Cardiac muscle cell (in vitro differentiated cells and primary cell): Measurements from ENCODE around the gene TRIO. TPM values are rescaled to one million over a fixed set of nuclear protein-coding genes. Genes with fewer than 3 reads are reported as not detected.

Experiments
- DNase-seq, 2 donors: peaks; one replicate each; pipeline versions ENCODE4 v3.0.0 to v3.0.0-alpha.2; 2010 to 2017; ENCODE audit warnings: low read depth in 1 of 2, low spot score in 1 of 2
- H3K27ac ChIP-seq: fragments of 200-600 bp; sonication (generic); 2 replicates; pipeline ENCODE4 v1.5.1; 2016
- H3K27me3 ChIP-seq: fragments of 200-600 bp; sonication (generic); 2 replicates; pipeline ENCODE4 v1.6.0; 2016; ENCODE audit warnings: control low read depth
- H3K36me3 ChIP-seq: fragments of 200-600 bp; sonication (generic); 2 replicates; pipeline ENCODE4 v1.5.1; 2016; ENCODE audit warnings: control low read depth
- H3K4me1 ChIP-seq: fragments of 200-600 bp; sonication (generic); 2 replicates; pipeline ENCODE4 v1.8.1; 2017; ENCODE audit warnings: low read depth, mild to moderate bottlenecking, mixed run types
- H3K4me3 ChIP-seq: fragments of 200-600 bp; sonication (generic); 2 replicates; pipeline ENCODE4 v1.5.1; 2016; ENCODE audit warnings: mild to moderate bottlenecking
- H3K9me3 ChIP-seq: fragments of 200-600 bp; sonication (generic); 2 replicates; pipeline ENCODE4 v1.5.1; 2017; ENCODE audit warnings: low read depth, mild to moderate bottlenecking, control low read depth
- polyA plus RNA-seq: library from polyadenylated mRNA; unstranded; fragments of >200 nt; fragmentation: Nextera tagmentation; extraction: Ambion mirVana; gene quantifications from 2 replicates; pipeline ENCODE4 v1.2.1, GENCODE V29; 2016
- total RNA-seq: library from RNA; depleted of rRNA; stranded (reverse); fragments of >200 nt; gene quantifications from 2 replicates; pipeline ENCODE4 v1.2.3, GENCODE V29; 2016
- TF ChIP-seq, protein P1 (sequence below): IDR thresholded peaks from 2 replicates; pipeline ENCODE4 v1.5.1; 2012; ENCODE audit warnings: low read depth, mild to moderate bottlenecking, low read length

Gene TRIO
- total and polyA plus RNA-seq, 2 experiments from 2014 or later = 15.5 to 104 TPM

DNA sequence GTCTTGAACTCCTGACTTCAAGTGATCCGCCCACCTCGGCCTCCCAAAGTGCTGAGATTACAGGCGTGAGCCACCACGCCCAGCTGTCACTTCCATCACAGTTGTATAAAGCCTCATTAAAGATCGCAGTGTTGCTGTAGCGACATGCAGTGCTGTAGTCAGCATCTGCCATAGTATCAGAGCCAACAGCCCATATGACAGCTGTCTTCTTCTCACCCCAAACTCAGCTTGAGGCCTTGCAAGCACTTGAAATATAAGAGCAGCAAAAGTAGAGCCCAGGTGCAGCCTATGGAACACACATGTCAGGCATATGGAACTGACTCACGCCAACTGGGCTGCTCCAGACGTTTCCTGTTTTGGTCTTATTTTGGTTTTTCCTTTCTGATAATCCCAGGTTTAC, 167.8 kb downstream of the TRIO start:
- H3K36me3 ChIP-seq = no peaks in the 10 kb centered on the region

DNA sequence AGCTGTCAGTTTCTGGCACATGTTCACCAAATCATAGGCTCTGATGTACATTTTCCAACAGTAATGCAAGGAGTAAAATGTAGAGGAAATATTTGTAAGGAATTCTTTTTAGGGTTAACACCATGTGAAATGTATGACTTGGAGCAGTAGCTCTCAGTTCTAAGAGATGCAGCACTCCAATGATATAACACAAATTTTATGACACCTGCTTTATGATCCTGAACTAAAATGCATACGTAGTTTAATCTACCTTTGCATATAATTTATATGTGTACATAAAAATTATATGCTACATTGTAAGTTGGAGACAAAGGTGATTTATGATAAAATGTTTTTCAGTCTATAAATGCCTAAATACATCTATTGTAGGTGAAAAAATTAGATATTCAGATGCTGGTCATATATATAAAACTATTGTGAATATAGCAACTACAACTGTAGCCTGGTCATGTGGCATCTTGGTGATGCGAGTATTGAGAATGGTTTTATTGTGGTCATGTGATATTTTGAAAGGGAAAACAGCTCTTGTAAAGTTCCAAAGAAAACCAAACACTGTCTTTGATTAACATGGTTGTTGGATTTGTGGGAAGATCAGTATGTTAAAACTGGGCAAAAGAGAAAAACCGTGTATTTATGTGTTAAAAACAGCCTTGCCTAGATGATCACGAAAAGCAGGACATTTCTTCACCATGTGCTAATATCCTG, 171.0 kb downstream of the TRIO start:
- no peak for DNase-seq
- Histone ChIP-seq H3K27ac (no peak overlapping the region), H3K4me3 (no peak overlapping the region), H3K27me3 (no peaks in the 10 kb centered on the region), H3K36me3 (peaks cover 21% of the 10 kb centered on the region), H3K4me1 (peaks cover 18% of the 10 kb centered on the region), H3K9me3 (no peaks in the 10 kb centered on the region)
- TF ChIP-seq, protein P1, sequence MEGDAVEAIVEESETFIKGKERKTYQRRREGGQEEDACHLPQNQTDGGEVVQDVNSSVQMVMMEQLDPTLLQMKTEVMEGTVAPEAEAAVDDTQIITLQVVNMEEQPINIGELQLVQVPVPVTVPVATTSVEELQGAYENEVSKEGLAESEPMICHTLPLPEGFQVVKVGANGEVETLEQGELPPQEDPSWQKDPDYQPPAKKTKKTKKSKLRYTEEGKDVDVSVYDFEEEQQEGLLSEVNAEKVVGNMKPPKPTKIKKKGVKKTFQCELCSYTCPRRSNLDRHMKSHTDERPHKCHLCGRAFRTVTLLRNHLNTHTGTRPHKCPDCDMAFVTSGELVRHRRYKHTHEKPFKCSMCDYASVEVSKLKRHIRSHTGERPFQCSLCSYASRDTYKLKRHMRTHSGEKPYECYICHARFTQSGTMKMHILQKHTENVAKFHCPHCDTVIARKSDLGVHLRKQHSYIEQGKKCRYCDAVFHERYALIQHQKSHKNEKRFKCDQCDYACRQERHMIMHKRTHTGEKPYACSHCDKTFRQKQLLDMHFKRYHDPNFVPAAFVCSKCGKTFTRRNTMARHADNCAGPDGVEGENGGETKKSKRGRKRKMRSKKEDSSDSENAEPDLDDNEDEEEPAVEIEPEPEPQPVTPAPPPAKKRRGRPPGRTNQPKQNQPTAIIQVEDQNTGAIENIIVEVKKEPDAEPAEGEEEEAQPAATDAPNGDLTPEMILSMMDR = no peak

More for the DNA sequence above, 167.8 kb downstream of the TRIO start:
- TF ChIP-seq, protein P1 = no peak
- Histone ChIP-seq H3K9me3 (no peaks in the 10 kb centered on the region), H3K27me3 (no peaks in the 10 kb centered on the region), H3K27ac (no peak overlapping the region), H3K4me3 (no peak overlapping the region), H3K4me1 (peaks cover 18% of the 10 kb centered on the region)
- DNase-seq = no peak

DNA sequence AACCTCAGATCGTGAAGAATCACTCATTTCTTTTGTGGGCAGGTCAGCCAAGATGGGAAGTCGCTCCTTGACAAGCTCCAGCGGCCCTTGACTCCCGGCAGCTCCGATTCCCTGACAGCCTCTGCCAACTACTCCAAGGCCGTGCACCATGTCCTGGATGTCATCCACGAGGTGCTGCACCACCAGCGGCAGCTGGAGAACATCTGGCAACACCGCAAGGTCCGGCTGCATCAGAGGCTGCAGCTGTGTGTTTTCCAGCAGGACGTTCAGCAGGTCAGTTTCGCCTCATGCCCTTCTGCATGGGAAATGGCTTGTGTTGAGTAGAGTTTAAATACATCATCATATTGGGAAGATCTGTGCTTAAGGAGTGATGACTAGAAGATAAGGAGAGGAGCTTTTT, 173.3 kb downstream of the TRIO start:
- peak; percentile 15 to 31 for DNase-seq
- no peak overlapping the region for H3K27ac ChIP-seq
- TF ChIP-seq, protein P1 = no peak
- H3K9me3 ChIP-seq = no peaks in the 10 kb centered on the region
- H3K36me3 ChIP-seq = peaks cover 21% of the 10 kb centered on the region
- no peaks in the 10 kb centered on the region for H3K27me3 ChIP-seq
- no peak overlapping the region for H3K4me3 ChIP-seq
- H3K4me1 ChIP-seq = peaks cover 9% of the 10 kb centered on the region

DNA sequence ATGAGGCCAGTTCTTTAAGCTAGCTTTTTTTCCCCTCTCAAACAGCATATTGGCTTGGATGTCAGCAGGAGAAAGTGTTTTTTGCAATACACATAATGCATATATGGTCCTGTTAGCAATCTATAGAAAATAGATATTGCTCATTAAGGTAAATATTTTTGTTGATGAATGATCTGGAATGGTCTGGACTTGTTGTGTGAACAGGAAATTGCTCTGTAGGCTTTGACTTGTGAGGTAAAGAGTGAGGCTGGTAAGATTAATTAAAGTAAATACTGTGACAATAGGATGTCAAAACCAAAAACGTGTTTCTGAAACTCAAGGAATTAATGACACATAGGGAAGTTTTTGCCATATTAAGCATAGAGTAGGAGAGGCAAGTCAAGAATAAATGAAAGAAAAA, 176.0 kb downstream of the TRIO start:
- no peak for DNase-seq
- Histone ChIP-seq H3K27ac (no peak overlapping the region), H3K27me3 (no peaks in the 10 kb centered on the region), H3K9me3 (no peaks in the 10 kb centered on the region), H3K4me1 (peaks cover 11% of the 10 kb centered on the region), H3K36me3 (peaks cover 21% of the 10 kb centered on the region), H3K4me3 (no peak overlapping the region)
- TF ChIP-seq, protein P1 = no peak

DNA sequence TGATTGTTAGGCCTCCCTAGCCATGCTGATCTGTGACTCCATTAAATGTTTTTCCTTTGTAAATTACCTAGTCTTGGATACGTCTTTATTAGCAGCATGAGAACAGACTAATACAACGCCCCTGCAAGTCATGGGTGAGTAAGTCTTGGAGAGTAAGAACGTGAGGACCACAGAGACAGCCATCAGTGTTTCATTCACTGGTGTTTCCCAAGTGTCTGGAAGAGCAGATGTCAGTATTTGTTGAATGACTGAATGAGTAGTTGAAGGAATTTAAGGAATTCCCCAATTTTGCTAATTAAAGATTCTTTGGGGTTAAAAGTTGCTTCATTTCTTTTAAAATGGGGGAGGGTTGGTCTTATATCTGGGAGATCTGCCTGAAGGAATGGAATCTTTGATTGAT, 178.8 kb downstream of the TRIO start:
- H3K27me3 ChIP-seq = no peaks in the 10 kb centered on the region
- peaks cover 12% of the 10 kb centered on the region for H3K36me3 ChIP-seq
- no peak for DNase-seq
- peaks cover 11% of the 10 kb centered on the region for H3K4me1 ChIP-seq
- H3K9me3 ChIP-seq = no peaks in the 10 kb centered on the region
- TF ChIP-seq, protein P1 = no peak
- H3K4me3 ChIP-seq = no peak overlapping the region
- H3K27ac ChIP-seq = no peak overlapping the region
